ENCODE data around the gene HYCC1.
"Not testable (repeated sequence)": the region's sequence is repeated elsewhere in the genome, so short reads cannot be mapped to it uniquely, and the experiment has no call there.

GRCh38 chr7:23046336-23046735 lies 32.4 kb upstream of the HYCC1 start:
- not testable (repeated sequence) for TF ChIP-seq CTCF (IDR thresholded peaks at IDR 0.05; ENCODE audit: low read depth, low read length, poor library complexity, severe bottlenecking); EZH2phosphoT487 (IDR thresholded peaks at IDR 0.05; ENCODE audit: borderline replicate concordance, low read length)

Data from DOHH2 (cell line).